Measurements from ENCODE around the gene MEGF11.

Gene MEGF11

GRCh38 chr15:66148187-66148586 is 105.4 kb downstream of the MEGF11 start:
- no peak overlapping the region for H3K4me3 ChIP-seq (ENCODE audit: insufficient read depth, low read depth, low read length)
- no peak overlapping the region for H3K27ac ChIP-seq (ENCODE audit: insufficient read depth, low read depth, low read length, poor library complexity, severe bottlenecking)
- no peaks in the 10 kb centered on the region for H3K27me3 ChIP-seq (ENCODE audit: control insufficient read depth, insufficient read depth, low read length, poor library complexity, severe bottlenecking)
- H3K36me3 ChIP-seq (ENCODE audit: control insufficient read depth, insufficient read depth, low read length) = no peaks in the 10 kb centered on the region
- WGBS, 2 experiments = 82 to 94% methylated on average over 2 of the region's 2 CpGs
- H3K9me3 ChIP-seq (ENCODE audit: control insufficient read depth, low read length) = no peaks in the 10 kb centered on the region
- peaks cover 5% of the 10 kb centered on the region for H3K4me1 ChIP-seq (ENCODE audit: control insufficient read depth, insufficient read depth, low read length)

DNA sequence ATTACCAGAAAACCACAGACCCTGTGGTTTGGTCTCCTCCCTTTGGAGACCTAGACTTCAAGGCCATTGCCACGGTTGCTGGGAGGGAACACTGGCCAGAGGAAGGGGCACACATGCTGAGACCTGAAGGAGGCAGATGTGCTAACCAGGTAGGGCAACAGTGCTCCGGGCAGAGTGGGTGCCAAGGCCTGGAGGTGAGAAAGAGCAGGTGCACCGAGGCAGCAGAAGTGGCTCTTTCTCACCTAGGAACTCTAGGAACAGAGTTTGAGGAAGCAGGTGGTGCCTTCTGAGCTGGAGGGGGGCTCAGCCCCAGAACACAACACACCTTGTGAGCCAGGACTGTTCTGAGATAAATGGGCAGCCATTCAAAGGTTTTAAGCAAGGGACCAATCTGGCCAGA is 106.1 kb downstream of the MEGF11 start:
- Histone ChIP-seq H3K9me3 (ENCODE audit: control insufficient read depth, low read length) (no peaks in the 10 kb centered on the region), H3K36me3 (ENCODE audit: control insufficient read depth, insufficient read depth, low read length) (no peaks in the 10 kb centered on the region), H3K4me1 (ENCODE audit: control insufficient read depth, insufficient read depth, low read length) (peaks cover 5% of the 10 kb centered on the region), H3K27ac (ENCODE audit: insufficient read depth, low read depth, low read length, poor library complexity, severe bottlenecking) (no peak overlapping the region), H3K4me3 (ENCODE audit: insufficient read depth, low read depth, low read length) (no peak overlapping the region), H3K27me3 (ENCODE audit: control insufficient read depth, insufficient read depth, low read length, poor library complexity, severe bottlenecking) (no peaks in the 10 kb centered on the region)
- WGBS, 2 experiments = 93 to 94% methylated on average over 3 of the region's 3 CpGs

DNA sequence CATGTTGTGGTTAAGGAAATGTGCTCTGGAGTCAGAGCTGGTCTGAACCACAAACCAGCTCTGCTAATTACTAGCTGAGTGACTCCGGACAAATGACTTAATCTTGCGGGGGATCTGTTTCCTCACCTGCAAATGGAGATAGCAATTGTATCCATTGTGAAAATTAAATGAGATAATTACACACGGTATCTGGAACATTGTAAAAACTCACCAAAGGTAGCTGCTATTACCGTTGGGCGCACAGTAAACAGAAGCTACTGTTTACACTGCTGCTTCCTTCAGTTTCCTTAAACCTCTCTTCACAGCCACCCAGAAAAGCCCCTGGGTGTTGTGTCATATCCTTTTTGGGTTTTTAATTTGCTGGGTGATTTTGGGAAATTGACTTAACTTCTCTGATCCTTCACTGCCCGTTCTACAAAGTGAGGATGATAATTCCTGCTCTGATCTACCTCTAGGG is 107.8 kb downstream of the MEGF11 start:
- Histone ChIP-seq H3K4me3 (ENCODE audit: insufficient read depth, low read depth, low read length) (no peak overlapping the region), H3K36me3 (ENCODE audit: control insufficient read depth, insufficient read depth, low read length) (no peaks in the 10 kb centered on the region), H3K4me1 (ENCODE audit: control insufficient read depth, insufficient read depth, low read length) (peaks cover 5% of the 10 kb centered on the region), H3K27me3 (ENCODE audit: control insufficient read depth, insufficient read depth, low read length, poor library complexity, severe bottlenecking) (no peaks in the 10 kb centered on the region), H3K9me3 (ENCODE audit: control insufficient read depth, low read length) (no peaks in the 10 kb centered on the region), H3K27ac (ENCODE audit: insufficient read depth, low read depth, low read length, poor library complexity, severe bottlenecking) (no peak overlapping the region)
- 93 to 95% methylated on average over 6 of the region's 6 CpGs for WGBS, 2 experiments

GRCh38 chr15:66144978-66145725 is 108.4 kb downstream of the MEGF11 start:
- WGBS, 2 experiments = 90 to 92% methylated on average over 8 of the region's 8 CpGs
- H3K27me3 ChIP-seq (ENCODE audit: control insufficient read depth, insufficient read depth, low read length, poor library complexity, severe bottlenecking) = no peaks in the 10 kb centered on the region
- H3K27ac ChIP-seq (ENCODE audit: insufficient read depth, low read depth, low read length, poor library complexity, severe bottlenecking) = no peak overlapping the region

DNA sequence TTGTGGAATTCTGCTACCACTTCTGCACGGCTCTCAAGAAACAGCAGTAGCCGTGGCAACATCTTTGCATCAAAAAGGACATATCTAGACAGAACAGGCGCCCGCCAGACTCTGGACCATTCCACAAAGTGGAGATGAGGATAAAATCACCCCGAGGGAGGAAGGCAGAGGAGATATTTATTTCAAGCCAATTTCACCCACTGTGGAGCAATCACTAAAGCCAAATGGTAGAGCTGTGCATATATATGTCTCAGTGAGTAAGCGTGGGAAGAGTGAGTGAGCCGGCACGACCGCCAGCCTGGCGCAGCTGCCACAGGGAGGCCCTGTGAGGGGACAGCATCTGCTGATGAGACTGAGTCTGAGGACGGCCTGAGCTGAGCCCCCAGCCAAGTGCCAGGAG is 111.3 kb downstream of the MEGF11 start:
- Histone ChIP-seq H3K27me3 (ENCODE audit: control insufficient read depth, insufficient read depth, low read length, poor library complexity, severe bottlenecking) (no peaks in the 10 kb centered on the region), H3K27ac (ENCODE audit: insufficient read depth, low read depth, low read length, poor library complexity, severe bottlenecking) (no peak overlapping the region)
- WGBS, 2 experiments = 92 to 93% methylated on average over 11 of the region's 11 CpGs

More at GRCh38 chr15:66144978-66145725, 108.4 kb downstream of the MEGF11 start:
- no peaks in the 10 kb centered on the region for H3K36me3 ChIP-seq (ENCODE audit: control insufficient read depth, insufficient read depth, low read length)
- peaks cover 4% of the 10 kb centered on the region for H3K4me1 ChIP-seq (ENCODE audit: control insufficient read depth, insufficient read depth, low read length)
- H3K9me3 ChIP-seq (ENCODE audit: control insufficient read depth, low read length) = no peaks in the 10 kb centered on the region
- no peak overlapping the region for H3K4me3 ChIP-seq (ENCODE audit: insufficient read depth, low read depth, low read length)

GRCh38 chr15:66139591-66140207 is 113.9 kb downstream of the MEGF11 start:
- Histone ChIP-seq H3K27ac (ENCODE audit: insufficient read depth, low read depth, low read length, poor library complexity, severe bottlenecking) (no peak overlapping the region), H3K4me1 (ENCODE audit: control insufficient read depth, insufficient read depth, low read length) (no peaks in the 10 kb centered on the region), H3K4me3 (ENCODE audit: insufficient read depth, low read depth, low read length) (no peak overlapping the region), H3K9me3 (ENCODE audit: control insufficient read depth, low read length) (no peaks in the 10 kb centered on the region), H3K27me3 (ENCODE audit: control insufficient read depth, insufficient read depth, low read length, poor library complexity, severe bottlenecking) (no peaks in the 10 kb centered on the region), H3K36me3 (ENCODE audit: control insufficient read depth, insufficient read depth, low read length) (no peaks in the 10 kb centered on the region)
- 88 to 90% methylated on average over 11 of the region's 11 CpGs for WGBS, 2 experiments

More for the DNA sequence above, 111.3 kb downstream of the MEGF11 start:
- Histone ChIP-seq H3K4me3 (ENCODE audit: insufficient read depth, low read depth, low read length) (no peak overlapping the region), H3K4me1 (ENCODE audit: control insufficient read depth, insufficient read depth, low read length) (no peaks in the 10 kb centered on the region), H3K36me3 (ENCODE audit: control insufficient read depth, insufficient read depth, low read length) (no peaks in the 10 kb centered on the region), H3K9me3 (ENCODE audit: control insufficient read depth, low read length) (no peaks in the 10 kb centered on the region)

DNA sequence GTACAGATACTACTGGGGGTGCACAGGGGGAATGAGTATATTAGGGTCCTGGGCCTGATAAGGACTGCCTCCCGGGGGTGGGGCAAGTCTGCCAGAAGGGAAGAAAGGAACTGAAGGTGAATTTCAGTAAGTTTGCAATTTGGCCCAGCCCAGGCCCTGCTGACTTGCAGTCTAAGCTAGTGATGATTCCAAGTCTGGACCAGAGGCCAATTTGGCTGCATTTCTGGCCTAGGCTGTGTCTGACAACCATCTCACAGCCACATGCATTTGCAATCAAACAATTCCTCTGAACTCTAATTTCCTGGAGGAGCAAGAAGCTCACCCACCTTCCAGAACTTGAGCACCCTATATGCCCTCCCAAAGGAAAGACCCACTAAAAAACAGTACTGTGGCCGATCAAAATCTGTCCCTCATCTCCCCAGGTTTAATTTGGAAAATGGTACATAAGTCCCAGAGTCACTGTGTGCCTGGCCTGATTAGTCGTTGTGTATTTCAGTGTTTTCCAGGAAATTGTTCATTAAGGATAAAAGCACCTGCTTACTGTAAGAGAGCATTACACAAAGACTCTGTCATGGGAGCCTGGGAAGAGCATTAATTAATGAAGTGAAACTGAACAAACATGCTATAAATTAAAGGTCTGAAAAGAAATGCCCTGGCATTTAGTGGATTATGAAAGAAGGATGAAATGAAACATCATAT is 114.5 kb downstream of the MEGF11 start:
- H3K4me1 ChIP-seq (ENCODE audit: control insufficient read depth, insufficient read depth, low read length) = no peaks in the 10 kb centered on the region
- 93 to 95% methylated on average over 3 of the region's 3 CpGs for WGBS, 2 experiments
- no peaks in the 10 kb centered on the region for H3K27me3 ChIP-seq (ENCODE audit: control insufficient read depth, insufficient read depth, low read length, poor library complexity, severe bottlenecking)

DNA sequence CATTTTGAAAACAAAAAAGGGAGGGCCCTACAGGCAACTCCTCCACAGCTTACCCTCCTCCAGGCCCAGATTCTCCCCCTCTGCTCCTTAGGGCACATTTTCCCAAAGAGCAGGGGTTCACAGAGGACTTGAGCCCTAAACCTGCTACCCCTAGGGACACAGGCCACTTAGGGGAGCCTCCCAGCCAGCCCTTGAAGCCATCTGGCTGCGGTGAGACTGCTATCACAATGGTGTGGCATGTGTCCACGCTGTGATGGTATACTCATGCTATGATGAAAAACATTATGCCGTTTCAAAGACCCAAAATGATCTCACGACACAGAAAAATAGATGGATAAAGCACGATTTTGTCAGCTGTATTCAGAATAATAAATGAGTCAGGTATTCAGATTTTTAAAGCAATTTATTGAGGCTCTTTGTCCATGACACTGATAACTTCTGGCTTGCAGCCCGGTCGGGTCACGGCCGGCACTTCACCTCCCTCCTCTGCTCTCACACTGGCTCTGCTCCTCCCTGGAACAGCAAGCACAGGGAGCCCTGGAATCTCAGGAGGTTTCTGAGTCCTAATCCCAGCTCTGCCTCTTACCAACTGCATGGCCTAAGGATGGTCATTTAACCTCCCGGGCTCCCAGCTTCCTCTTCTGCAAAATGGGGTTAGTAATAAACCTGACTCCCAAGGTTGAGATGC is 115.3 kb downstream of the MEGF11 start:
- H3K27ac ChIP-seq (ENCODE audit: insufficient read depth, low read depth, low read length, poor library complexity, severe bottlenecking) = no peak overlapping the region
- 87 to 88% methylated on average over 10 of the region's 10 CpGs for WGBS, 2 experiments
- no peaks in the 10 kb centered on the region for H3K36me3 ChIP-seq (ENCODE audit: control insufficient read depth, insufficient read depth, low read length)
- no peak overlapping the region for H3K4me3 ChIP-seq (ENCODE audit: insufficient read depth, low read depth, low read length)
- H3K9me3 ChIP-seq (ENCODE audit: control insufficient read depth, low read length) = no peaks in the 10 kb centered on the region
- no peaks in the 10 kb centered on the region for H3K27me3 ChIP-seq (ENCODE audit: control insufficient read depth, insufficient read depth, low read length, poor library complexity, severe bottlenecking)
- no peaks in the 10 kb centered on the region for H3K4me1 ChIP-seq (ENCODE audit: control insufficient read depth, insufficient read depth, low read length)

More for the DNA sequence above, 114.5 kb downstream of the MEGF11 start:
- Histone ChIP-seq H3K36me3 (ENCODE audit: control insufficient read depth, insufficient read depth, low read length) (no peaks in the 10 kb centered on the region), H3K9me3 (ENCODE audit: control insufficient read depth, low read length) (no peaks in the 10 kb centered on the region), H3K27ac (ENCODE audit: insufficient read depth, low read depth, low read length, poor library complexity, severe bottlenecking) (no peak overlapping the region), H3K4me3 (ENCODE audit: insufficient read depth, low read depth, low read length) (no peak overlapping the region)

DNA sequence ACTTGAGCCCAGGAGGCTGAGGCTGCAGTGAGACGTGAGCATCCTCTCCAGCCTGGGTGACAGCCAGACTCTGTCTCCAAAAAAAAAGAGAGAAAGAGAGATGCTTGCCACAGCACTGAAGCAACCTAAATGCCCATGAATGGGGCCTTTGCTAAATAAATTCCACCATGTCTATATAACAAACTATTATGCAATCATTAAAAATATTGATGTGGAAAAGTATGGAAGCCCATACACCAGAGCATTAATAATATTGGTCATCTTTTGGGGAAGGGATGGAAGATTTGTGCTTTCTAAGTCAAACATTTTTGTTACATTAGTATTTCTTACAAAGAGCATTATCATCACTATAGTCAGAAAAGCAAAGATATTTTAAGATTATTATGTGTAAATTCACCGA is 116.6 kb downstream of the MEGF11 start:
- H3K36me3 ChIP-seq (ENCODE audit: control insufficient read depth, insufficient read depth, low read length) = no peaks in the 10 kb centered on the region
- peaks cover 4% of the 10 kb centered on the region for H3K4me1 ChIP-seq (ENCODE audit: control insufficient read depth, insufficient read depth, low read length)
- H3K27me3 ChIP-seq (ENCODE audit: control insufficient read depth, insufficient read depth, low read length, poor library complexity, severe bottlenecking) = no peaks in the 10 kb centered on the region
- no peak overlapping the region for H3K27ac ChIP-seq (ENCODE audit: insufficient read depth, low read depth, low read length, poor library complexity, severe bottlenecking)
- no peak overlapping the region for H3K4me3 ChIP-seq (ENCODE audit: insufficient read depth, low read depth, low read length)
- H3K9me3 ChIP-seq (ENCODE audit: control insufficient read depth, low read length) = no peaks in the 10 kb centered on the region
- 89 to 96% methylated on average over 1 to 2 of the region's 2 CpGs for WGBS, 2 experiments

DNA sequence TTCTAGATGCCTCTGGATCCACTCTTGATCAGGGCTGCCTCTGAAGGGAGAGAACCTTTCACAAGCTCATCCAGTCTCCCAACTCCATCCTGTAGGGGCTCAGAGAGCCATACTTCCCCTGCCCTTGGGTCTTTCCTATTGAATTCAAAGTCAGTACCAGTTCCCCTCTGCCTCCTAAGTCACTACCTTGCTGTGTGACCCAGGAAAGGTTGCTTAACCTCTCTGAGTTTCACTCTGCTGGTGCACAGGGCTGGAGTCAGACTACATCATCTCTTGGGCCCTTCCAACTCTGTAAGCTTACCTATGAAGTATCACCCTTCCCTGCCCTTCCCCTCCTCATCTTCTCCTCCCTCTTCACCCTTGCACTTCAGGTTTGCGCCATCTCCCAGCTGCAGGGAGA is 117.9 kb downstream of the MEGF11 start:
- H3K4me1 ChIP-seq (ENCODE audit: control insufficient read depth, insufficient read depth, low read length) = peaks cover 10% of the 10 kb centered on the region

More for the DNA sequence above, 117.9 kb downstream of the MEGF11 start:
- no peaks in the 10 kb centered on the region for H3K36me3 ChIP-seq (ENCODE audit: control insufficient read depth, insufficient read depth, low read length)
- no peaks in the 10 kb centered on the region for H3K9me3 ChIP-seq (ENCODE audit: control insufficient read depth, low read length)
- H3K27ac ChIP-seq (ENCODE audit: insufficient read depth, low read depth, low read length, poor library complexity, severe bottlenecking) = no peak overlapping the region
- WGBS, 2 experiments = 90 to 97% methylated on average over 1 of the region's 1 CpG
- H3K27me3 ChIP-seq (ENCODE audit: control insufficient read depth, insufficient read depth, low read length, poor library complexity, severe bottlenecking) = no peaks in the 10 kb centered on the region
- no peak overlapping the region for H3K4me3 ChIP-seq (ENCODE audit: insufficient read depth, low read depth, low read length)
